HepG2 (cell line): Measurements from ENCODE around the gene ZCCHC8. TPM values are rescaled to one million over a fixed set of nuclear protein-coding genes. Genes with fewer than 3 reads are reported as not detected.

Experiments used
- CREBL2 ChIP-seq: sonication (generic); formaldehyde crosslinking; IDR thresholded peaks from 2 replicates; pipeline ENCODE4 v1.8.1; 2023; ENCODE audit warnings: missing genetic modification reagents, mild to moderate bottlenecking, borderline replicate concordance
- ETS1 ChIP-seq: sonication (generic); formaldehyde crosslinking; IDR thresholded peaks from 2 replicates; pipeline ENCODE4 v1.4.0; 2020; ENCODE audit warnings: missing genetic modification reagents
- FOXP1 ChIP-seq, 2 experiments: fragments of 450-650 bp in 1 of 2; IDR thresholded peaks; 2 replicates each; pipeline ENCODE4 v1.6.1; 2017 to 2018; ENCODE audit warnings: antibody characterized with exemption in 1 of 2
- GLI4 ChIP-seq: sonication (generic); formaldehyde crosslinking; IDR thresholded peaks from 2 replicates; pipeline ENCODE4 v1.5.1; 2020; ENCODE audit warnings: missing genetic modification reagents, mild to moderate bottlenecking, moderate library complexity, borderline replicate concordance
- GTF3A ChIP-seq: sonication (generic); formaldehyde crosslinking; conservative IDR thresholded peaks from 2 replicates; pipeline ENCODE4 v1.4.0; 2020; ENCODE audit warnings: mild to moderate bottlenecking, missing genetic modification reagents
- HMGXB4 ChIP-seq, 2 experiments: sonication (generic) in 1 of 2; formaldehyde crosslinking in 1 of 2; IDR thresholded peaks; 2 replicates each; pipeline versions ENCODE4 v1.4.0 to v1.6.1; 2018 to 2020; ENCODE audit warnings: missing genetic modification reagents in 2 of 2, borderline replicate concordance in 1 of 2, low read depth in 1 of 2, mild to moderate bottlenecking in 1 of 2, missing biosample characterization in 1 of 2
- HNF4G ChIP-seq, 2 experiments: sonication (generic) in 1 of 2; formaldehyde crosslinking in 1 of 2; IDR thresholded peaks; 2 replicates each; pipeline versions ENCODE4 v1.4.0 to v1.6.1; 2011 to 2020; ENCODE audit warnings: borderline replicate concordance in 2 of 2, low read depth in 2 of 2, mild to moderate bottlenecking in 2 of 2, low read length in 1 of 2, missing genetic modification reagents in 1 of 2, moderate library complexity in 1 of 2
- ISX ChIP-seq: sonication (generic); formaldehyde crosslinking; conservative IDR thresholded peaks from 2 replicates; pipeline ENCODE4 v1.5.0; 2020; ENCODE audit warnings: missing genetic modification reagents
- XRCC5 ChIP-seq: fragments of 200-400 bp; formaldehyde crosslinking; optimal IDR thresholded peaks from 2 replicates; pipeline ENCODE3; 2017; ENCODE audit warnings: mild to moderate bottlenecking, low read length
- ZNF597 ChIP-seq: sonication (generic); formaldehyde crosslinking; IDR thresholded peaks from 2 replicates; pipeline ENCODE4 v1.5.0; 2020; ENCODE audit warnings: missing genetic modification reagents
- polyA plus RNA-seq, 8 experiments: library from polyadenylated mRNA; depleted of rRNA in 3 of 8; stranded (reverse) in 7 of 8; unstranded in 1 of 8; fragments of >200 nt; fragmentation: Illumina TruSeq in 4 of 8; extraction: Trizol in 4 of 8; gene quantifications; 2 replicates each; pipeline versions ENCODE4 v1.2.1 to v1.2.3, GENCODE V29; 2011 to 2016; ENCODE audit warnings: low read depth in 4 of 8, missing spikeins in 1 of 8, mixed read lengths in 1 of 8; ENCODE audit not compliant: insufficient read depth in 1 of 8
- total RNA-seq, 5 experiments: library from RNA; depleted of rRNA; stranded (reverse); fragments of >200 nt; fragmentation: Illumina TruSeq; extraction: Trizol; gene quantifications; 2 replicates each; pipeline ENCODE4 v1.2.3, GENCODE V29; 2016; ENCODE audit warnings: low read depth in 1 of 5
- TF ChIP-seq, protein P1 (sequence below): sonication (generic); formaldehyde crosslinking; IDR thresholded peaks from 2 replicates; pipeline ENCODE4 v1.4.0; 2020; ENCODE audit warnings: mild to moderate bottlenecking, missing genetic modification reagents
- TF ChIP-seq, protein P2 (sequence below): sonication (generic); formaldehyde crosslinking; IDR thresholded peaks from 2 replicates; pipeline ENCODE4 v1.8.1; 2023; ENCODE audit warnings: mild to moderate bottlenecking, inconsistent platforms, moderate library complexity, missing genetic modification reagents, borderline replicate concordance

Gene ZCCHC8
- total and polyA plus RNA-seq, 2 of the 13 experiments (the other 11 are each of a cell fraction or from before 2014, with no cell fraction given) = 18.6 to 20.9 TPM

GRCh38 chr12:122489038-122489437 lies 11.7 kb downstream of the ZCCHC8 start (continued):
- TF ChIP-seq XRCC5 = no peak
- no peak for TF ChIP-seq ETS1 (CRISPR knock-in tag)
- no peak for TF ChIP-seq ZNF597 (CRISPR knock-in tag)
- TF ChIP-seq GLI4 (CRISPR knock-in tag) = no peak
- no peak for TF ChIP-seq CREBL2 (CRISPR knock-in tag)
- no peak for TF ChIP-seq ISX (CRISPR knock-in tag)
- TF ChIP-seq, protein P1, sequence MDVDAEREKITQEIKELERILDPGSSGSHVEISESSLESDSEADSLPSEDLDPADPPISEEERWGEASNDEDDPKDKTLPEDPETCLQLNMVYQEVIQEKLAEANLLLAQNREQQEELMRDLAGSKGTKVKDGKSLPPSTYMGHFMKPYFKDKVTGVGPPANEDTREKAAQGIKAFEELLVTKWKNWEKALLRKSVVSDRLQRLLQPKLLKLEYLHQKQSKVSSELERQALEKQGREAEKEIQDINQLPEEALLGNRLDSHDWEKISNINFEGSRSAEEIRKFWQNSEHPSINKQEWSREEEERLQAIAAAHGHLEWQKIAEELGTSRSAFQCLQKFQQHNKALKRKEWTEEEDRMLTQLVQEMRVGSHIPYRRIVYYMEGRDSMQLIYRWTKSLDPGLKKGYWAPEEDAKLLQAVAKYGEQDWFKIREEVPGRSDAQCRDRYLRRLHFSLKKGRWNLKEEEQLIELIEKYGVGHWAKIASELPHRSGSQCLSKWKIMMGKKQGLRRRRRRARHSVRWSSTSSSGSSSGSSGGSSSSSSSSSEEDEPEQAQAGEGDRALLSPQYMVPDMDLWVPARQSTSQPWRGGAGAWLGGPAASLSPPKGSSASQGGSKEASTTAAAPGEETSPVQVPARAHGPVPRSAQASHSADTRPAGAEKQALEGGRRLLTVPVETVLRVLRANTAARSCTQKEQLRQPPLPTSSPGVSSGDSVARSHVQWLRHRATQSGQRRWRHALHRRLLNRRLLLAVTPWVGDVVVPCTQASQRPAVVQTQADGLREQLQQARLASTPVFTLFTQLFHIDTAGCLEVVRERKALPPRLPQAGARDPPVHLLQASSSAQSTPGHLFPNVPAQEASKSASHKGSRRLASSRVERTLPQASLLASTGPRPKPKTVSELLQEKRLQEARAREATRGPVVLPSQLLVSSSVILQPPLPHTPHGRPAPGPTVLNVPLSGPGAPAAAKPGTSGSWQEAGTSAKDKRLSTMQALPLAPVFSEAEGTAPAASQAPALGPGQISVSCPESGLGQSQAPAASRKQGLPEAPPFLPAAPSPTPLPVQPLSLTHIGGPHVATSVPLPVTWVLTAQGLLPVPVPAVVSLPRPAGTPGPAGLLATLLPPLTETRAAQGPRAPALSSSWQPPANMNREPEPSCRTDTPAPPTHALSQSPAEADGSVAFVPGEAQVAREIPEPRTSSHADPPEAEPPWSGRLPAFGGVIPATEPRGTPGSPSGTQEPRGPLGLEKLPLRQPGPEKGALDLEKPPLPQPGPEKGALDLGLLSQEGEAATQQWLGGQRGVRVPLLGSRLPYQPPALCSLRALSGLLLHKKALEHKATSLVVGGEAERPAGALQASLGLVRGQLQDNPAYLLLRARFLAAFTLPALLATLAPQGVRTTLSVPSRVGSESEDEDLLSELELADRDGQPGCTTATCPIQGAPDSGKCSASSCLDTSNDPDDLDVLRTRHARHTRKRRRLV (CRISPR knock-in tag) = no peak
- TF ChIP-seq FOXP1 (IDR thresholded peaks at IDR 0.05) = peak; percentile 94
- peak; percentile 99 for TF ChIP-seq FOXP1 (CRISPR knock-in tag; IDR thresholded peaks at IDR 0.05)
- TF ChIP-seq, protein P2, sequence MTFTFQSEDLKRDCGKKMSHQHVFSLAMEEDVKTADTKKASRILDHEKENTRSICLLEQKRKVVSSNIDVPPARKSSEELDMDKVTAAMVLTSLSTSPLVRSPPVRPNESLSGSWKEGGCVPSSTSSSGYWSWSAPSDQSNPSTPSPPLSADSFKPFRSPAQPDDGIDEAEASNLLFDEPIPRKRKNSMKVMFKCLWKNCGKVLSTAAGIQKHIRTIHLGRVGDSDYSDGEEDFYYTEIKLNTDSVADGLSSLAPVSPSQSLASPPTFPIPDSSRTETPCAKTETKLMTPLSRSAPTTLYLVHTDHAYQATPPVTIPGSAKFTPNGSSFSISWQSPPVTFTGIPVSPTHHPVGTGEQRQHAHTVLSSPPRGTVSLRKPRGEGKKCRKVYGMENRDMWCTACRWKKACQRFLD (CRISPR knock-in tag) = no peak
- no peak for TF ChIP-seq GTF3A
- peak in 1 of 2 experiments; percentile 63; a peak in 1 of 4 replicates for TF ChIP-seq HMGXB4 (CRISPR knock-in tag; IDR thresholded peaks at IDR 0.05; ENCODE audit: borderline replicate concordance in 1 of 2, low read depth in 1 of 2)
- peak; percentile 88 for TF ChIP-seq HNF4G (IDR thresholded peaks at IDR 0.05; ENCODE audit: borderline replicate concordance, low read depth, low read length)
- peak; percentile 75; the same call in 1 of the 2 replicates for TF ChIP-seq HNF4G (CRISPR knock-in tag; IDR thresholded peaks at IDR 0.05; ENCODE audit: borderline replicate concordance, low read depth)
